HCT116 (cell line): Measurements from ENCODE around the gene AAR2. TPM values are rescaled to one million over a fixed set of nuclear protein-coding genes. Genes with fewer than 3 reads are reported as not detected.
A peak's percentile ranks its signal among the peaks of the same experiment; 100 is the strongest.

Experiments used
- ATAC-seq: fragments of 200-7000 bp; cut with Tn5 transposase; 2 replicates; pipeline ENCODE4 v1.9.1; 2020; ENCODE audit warnings: mild to moderate bottlenecking, moderate library complexity
- BruUV-seq: library from RNA; stranded (reverse); fragments of 400-500 nt; replicated peaks from 2 replicates; lab custom pipeline; 2021; lab: Mats Ljungman, UMichigan
- CTCF ChIA-PET: fragments of 300-600 bp; sonication (Branson Sonifier 250); formaldehyde crosslinking; loops from one replicate; lab custom pipeline; 2021; ENCODE audit warnings: antibody characterized with exemption; lab: Charles Lee
- POLR2A ChIA-PET: fragments of 300-600, 350-600 bp; sonication (Branson Sonifier 250); formaldehyde crosslinking; loops from one replicate; lab custom pipeline; 2021; ENCODE audit warnings: antibody characterized with exemption; lab: Charles Lee
- RAD21 ChIA-PET, 2 experiments: fragments of 300-600 bp; sonication (Branson Sonifier 250); formaldehyde crosslinking; loops; one replicate each; lab custom pipeline; 2023; ENCODE audit warnings: low total read pairs in 2 of 2; ENCODE audit not compliant: uncharacterized antibody in 2 of 2, unreplicated experiment in 2 of 2, low non-redundant PET in 1 of 2; lab: Charles Lee
- DNase-seq: peaks from one replicate; pipeline ENCODE4 v3.0.0-alpha.2; 2010; ENCODE audit warnings: low read depth, low spot score
- H2AFZ ChIP-seq: fragments of 200-600 bp; shearing (Covaris generic), sonication (generic); 2 replicates; pipeline ENCODE4 v1.6.1; 2017; ENCODE audit warnings: low read depth, mixed run types, mixed read lengths, antibody characterized with exemption, low read length; ENCODE audit not compliant: poor library complexity, severe bottlenecking
- H3K27ac ChIP-seq: 2 replicates; pipeline ENCODE4 v1.5.1; 2012; ENCODE audit warnings: low read depth, low read length
- H3K27me3 ChIP-seq: fragments of 200-600 bp; sonication (generic); 2 replicates; pipeline ENCODE4 v1.6.1; 2016; ENCODE audit warnings: mixed run types, low read length, mixed read lengths; ENCODE audit not compliant: insufficient read depth
- H3K36me3 ChIP-seq, 2 experiments: fragments of 200-500 bp in 1 of 2; fragments of 200-600 bp in 1 of 2; sonication (Bioruptor generic) in 1 of 2; sonication (generic) in 1 of 2; 2 replicates each; pipeline versions ENCODE4 v1.5.1 to v1.6.1; 2014 to 2016; ENCODE audit warnings: low read length in 2 of 2, inconsistent platforms in 1 of 2, mixed read lengths in 1 of 2, mixed run types in 1 of 2; ENCODE audit not compliant: insufficient read depth in 2 of 2, control insufficient read depth in 1 of 2
- H3K4me1 ChIP-seq, 2 experiments: fragments of 200-600 bp in 1 of 2; sonication (generic) in 1 of 2; 2 replicates each; pipeline versions ENCODE4 v1.5.1 to v1.6.1; 2012 to 2017; ENCODE audit warnings: low read length in 2 of 2, inconsistent platforms in 1 of 2, mild to moderate bottlenecking in 1 of 2, mixed read lengths in 1 of 2, mixed run types in 1 of 2, moderate library complexity in 1 of 2; ENCODE audit not compliant: insufficient read depth in 2 of 2, control insufficient read depth in 1 of 2
- H3K4me2 ChIP-seq: fragments of 200-600 bp; sonication (generic); 2 replicates; pipeline ENCODE4 v1.6.1; 2017; ENCODE audit warnings: mixed run types, low read length, mixed read lengths
- H3K4me3 ChIP-seq, 2 experiments: fragments of 200-600 bp in 1 of 2; sonication (generic) in 1 of 2; replicated peaks in 1 of 2; 2 replicates each; pipeline ENCODE4 v1.5.1; 2011 to 2016; ENCODE audit warnings: low read length in 2 of 2, control low read depth in 1 of 2, low read depth in 1 of 2, mild to moderate bottlenecking in 1 of 2, mixed read lengths in 1 of 2, mixed run types in 1 of 2
- H3K79me2 ChIP-seq: fragments of 200-600 bp; sonication (generic); 2 replicates; pipeline ENCODE4 v1.6.1; 2017; ENCODE audit warnings: mild to moderate bottlenecking, mixed run types, low read length, moderate library complexity, mixed read lengths; ENCODE audit not compliant: insufficient read depth
- H3K9ac ChIP-seq: fragments of 200-600 bp; sonication (generic); 2 replicates; pipeline ENCODE4 v1.6.1; 2016; ENCODE audit warnings: low read length, mixed read lengths
- H3K9me2 ChIP-seq: fragments of 200-600 bp; sonication (generic), shearing (Covaris generic); 2 replicates; pipeline ENCODE4 v1.6.1; 2017; ENCODE audit warnings: mixed run types, mild to moderate bottlenecking, moderate library complexity; ENCODE audit not compliant: insufficient read depth
- H3K9me3 ChIP-seq, 2 experiments: fragments of 200-500 bp in 1 of 2; fragments of 200-600 bp in 1 of 2; sonication (Bioruptor generic) in 1 of 2; sonication (generic) in 1 of 2; 2 replicates each; pipeline ENCODE4 v1.6.1; 2014 to 2017; ENCODE audit warnings: low read length in 2 of 2, mixed read lengths in 2 of 2, inconsistent platforms in 1 of 2, low read depth in 1 of 2, mild to moderate bottlenecking in 1 of 2, mixed run types in 1 of 2, moderate library complexity in 1 of 2; ENCODE audit not compliant: control insufficient read depth in 1 of 2, insufficient read depth in 1 of 2
- H4K20me1 ChIP-seq: fragments of 200-600 bp; sonication (generic), shearing (Covaris generic); 2 replicates; pipeline ENCODE4 v1.6.1; 2017; ENCODE audit warnings: mixed run types, mild to moderate bottlenecking, moderate library complexity; ENCODE audit not compliant: insufficient read depth
- CBX3 ChIP-seq: IDR thresholded peaks from 2 replicates; pipeline ENCODE4 v1.6.1; 2012; ENCODE audit warnings: low read depth
- CEBPB ChIP-seq: IDR thresholded peaks from 2 replicates; pipeline ENCODE4 v1.6.1; 2012; ENCODE audit warnings: low read depth
- ELF1 ChIP-seq: IDR thresholded peaks from 2 replicates; pipeline ENCODE4 v1.6.1; 2012; ENCODE audit warnings: low read depth, borderline replicate concordance
- FOSL1 ChIP-seq: IDR thresholded peaks from 2 replicates; pipeline ENCODE4 v1.6.1; 2012; ENCODE audit warnings: low read depth
- JUND ChIP-seq: IDR thresholded peaks from 2 replicates; pipeline ENCODE4 v1.6.1; 2012
- POLR2A ChIP-seq: IDR thresholded peaks from 2 replicates; pipeline ENCODE4 v1.7.0; 2011; ENCODE audit warnings: borderline replicate concordance; ENCODE audit not compliant: insufficient read depth, insufficient read length; ENCODE audit errors: extremely low read depth
- POLR2AphosphoS5 ChIP-seq: IDR thresholded peaks from 2 replicates; pipeline ENCODE4 v1.6.1; 2011; ENCODE audit warnings: mild to moderate bottlenecking, low read depth, low read length, moderate library complexity
- RAD21 ChIP-seq: IDR thresholded peaks from 2 replicates; pipeline ENCODE4 v1.6.1; 2012; ENCODE audit warnings: low read depth, mild to moderate bottlenecking
- REST ChIP-seq: IDR thresholded peaks from 2 replicates; pipeline ENCODE4 v1.6.1; 2012; ENCODE audit warnings: low read depth
- SP1 ChIP-seq: IDR thresholded peaks from 2 replicates; pipeline ENCODE4 v1.6.1; 2012; ENCODE audit warnings: low read depth
- YY1 ChIP-seq: IDR thresholded peaks from 2 replicates; pipeline ENCODE4 v1.6.1; 2011; ENCODE audit warnings: low read length, low read depth, moderate library complexity, mild to moderate bottlenecking; ENCODE audit not compliant: insufficient replicate concordance; ENCODE audit errors: extremely low read depth
- ZBTB33 ChIP-seq: IDR thresholded peaks from 2 replicates; pipeline ENCODE4 v1.6.1; 2011; ENCODE audit warnings: mild to moderate bottlenecking, low read length, moderate library complexity; ENCODE audit not compliant: insufficient replicate concordance; ENCODE audit errors: extremely low read depth
- ZNF274 ChIP-seq: fragments of 200-500 bp; sonication (Bioruptor generic); IDR thresholded peaks from 2 replicates; pipeline ENCODE4 v1.6.1; 2014; ENCODE audit warnings: mild to moderate bottlenecking, low read depth, low read length, inconsistent platforms
- intact Hi-C: fragments of 100-400 bp; cut with micrococcal nuclease; formaldehyde crosslinking; loops from 2 replicates; pipeline ENCODE4 v1.10.0; 2022
- total RNA-seq: library from RNA; stranded (reverse); gene quantifications from one replicate; pipeline ENCODE4 v1.2.1, GENCODE V29; 2021; ENCODE audit not compliant: unreplicated experiment
- TF ChIP-seq, protein P1 (sequence below), 3 experiments: fragments of 200-600 bp in 1 of 3; sonication (generic) in 1 of 3; IDR thresholded peaks in 2 of 3; conservative IDR thresholded peaks in 1 of 3; 2 replicates each; pipeline ENCODE4 v1.5.1; 2012 to 2017; ENCODE audit warnings: low read depth in 2 of 3, low read length in 2 of 3, antibody characterized with exemption in 1 of 3, borderline replicate concordance in 1 of 3, control low read depth in 1 of 3, mild to moderate bottlenecking in 1 of 3, mixed read lengths in 1 of 3, mixed run types in 1 of 3, moderate library complexity in 1 of 3; ENCODE audit not compliant: insufficient read depth in 1 of 3

AAR2 gene
- total RNA-seq, 1 experiment from 2014 or later: 23.3 TPM

- TF ChIP-seq ZBTB33 (no peak), FOSL1 (no peak), POLR2A (no peak), POLR2AphosphoS5 (no peak), ELF1 (no peak)
- TF ChIP-seq, all 23 proteins: peak for 0
Observed at GRCh38 chr20:36213362-36213761, 22.9 kb upstream of the AAR2 start (continued).

GRCh38 chr20:36214684-36215256, 21.5 kb upstream of the AAR2 start:
- CTCF ChIA-PET: interaction anchor here (1.2 to 2.2 kb wide), 2 partner anchors 225 kb away, joined by 3 to 6 read pairs; no protein-coding TSS in a partner anchor
- peaks cover 3 to 5% of the 10 kb centered on the region in 2 experiments; a peak in 2 of 4 replicates for H3K4me1 ChIP-seq
- peak; percentile 70 for ATAC-seq

More at GRCh38 chr20:36214684-36215256, 21.5 kb upstream of the AAR2 start:
- intact Hi-C loops: loop anchor here (1.0 to 10.0 kb wide), 3 partner anchors 185 to 700 kb away; no protein-coding TSS in a partner anchor
- no peak overlapping the region for H3K27ac ChIP-seq
- TF ChIP-seq REST (no peak), ZBTB33 (no peak), CBX3 (no peak), YY1 (no peak), CEBPB (no peak), JUND (no peak), FOSL1 (no peak), RAD21 (peak; percentile 75), SP1 (no peak), ZNF274 (no peak)
- TF ChIP-seq, protein P1, sequence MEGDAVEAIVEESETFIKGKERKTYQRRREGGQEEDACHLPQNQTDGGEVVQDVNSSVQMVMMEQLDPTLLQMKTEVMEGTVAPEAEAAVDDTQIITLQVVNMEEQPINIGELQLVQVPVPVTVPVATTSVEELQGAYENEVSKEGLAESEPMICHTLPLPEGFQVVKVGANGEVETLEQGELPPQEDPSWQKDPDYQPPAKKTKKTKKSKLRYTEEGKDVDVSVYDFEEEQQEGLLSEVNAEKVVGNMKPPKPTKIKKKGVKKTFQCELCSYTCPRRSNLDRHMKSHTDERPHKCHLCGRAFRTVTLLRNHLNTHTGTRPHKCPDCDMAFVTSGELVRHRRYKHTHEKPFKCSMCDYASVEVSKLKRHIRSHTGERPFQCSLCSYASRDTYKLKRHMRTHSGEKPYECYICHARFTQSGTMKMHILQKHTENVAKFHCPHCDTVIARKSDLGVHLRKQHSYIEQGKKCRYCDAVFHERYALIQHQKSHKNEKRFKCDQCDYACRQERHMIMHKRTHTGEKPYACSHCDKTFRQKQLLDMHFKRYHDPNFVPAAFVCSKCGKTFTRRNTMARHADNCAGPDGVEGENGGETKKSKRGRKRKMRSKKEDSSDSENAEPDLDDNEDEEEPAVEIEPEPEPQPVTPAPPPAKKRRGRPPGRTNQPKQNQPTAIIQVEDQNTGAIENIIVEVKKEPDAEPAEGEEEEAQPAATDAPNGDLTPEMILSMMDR (IDR thresholded peaks at IDR 0.05 in 2 of 3, conservative IDR thresholded peaks at IDR 0.05 in 1 of 3; ENCODE audit: borderline replicate concordance in 1 of 3, insufficient read depth in 1 of 3, low read depth in 2 of 3, low read length in 2 of 3): peak; percentile 65 to 79 (median 76)
- H3K9me3 ChIP-seq: no peaks in the 10 kb centered on the region
- no peaks in the 10 kb centered on the region for H4K20me1 ChIP-seq
- H3K9ac ChIP-seq: no peak overlapping the region
- H3K79me2 ChIP-seq: no peaks in the 10 kb centered on the region
- H3K36me3 ChIP-seq: 0 out of 4 replicates have a peak, but pooled peaks cover 0 to 2% of the 10 kb centered on the region in 2 experiments
- H3K4me2 ChIP-seq: no peak overlapping the region
- H2AFZ ChIP-seq: no peak overlapping the region
- no peak for DNase-seq
- ChIA-PET RAD21 (no interaction called here), POLR2A (no interaction called here)
- BruUV-seq: no TSS peak
- H3K27me3 ChIP-seq: no peaks in the 10 kb centered on the region
- H3K4me3 ChIP-seq: no peak overlapping the region
- H3K9me2 ChIP-seq: no peaks in the 10 kb centered on the region
